NCI-H2107 (cell line): Measurements from ENCODE around the gene ENAM.

Experiments used
- DNase-seq: peaks from one replicate; lab custom pipeline; 2025; lab: John Stamatoyannopoulos, UW

ENAM gene, protein sequence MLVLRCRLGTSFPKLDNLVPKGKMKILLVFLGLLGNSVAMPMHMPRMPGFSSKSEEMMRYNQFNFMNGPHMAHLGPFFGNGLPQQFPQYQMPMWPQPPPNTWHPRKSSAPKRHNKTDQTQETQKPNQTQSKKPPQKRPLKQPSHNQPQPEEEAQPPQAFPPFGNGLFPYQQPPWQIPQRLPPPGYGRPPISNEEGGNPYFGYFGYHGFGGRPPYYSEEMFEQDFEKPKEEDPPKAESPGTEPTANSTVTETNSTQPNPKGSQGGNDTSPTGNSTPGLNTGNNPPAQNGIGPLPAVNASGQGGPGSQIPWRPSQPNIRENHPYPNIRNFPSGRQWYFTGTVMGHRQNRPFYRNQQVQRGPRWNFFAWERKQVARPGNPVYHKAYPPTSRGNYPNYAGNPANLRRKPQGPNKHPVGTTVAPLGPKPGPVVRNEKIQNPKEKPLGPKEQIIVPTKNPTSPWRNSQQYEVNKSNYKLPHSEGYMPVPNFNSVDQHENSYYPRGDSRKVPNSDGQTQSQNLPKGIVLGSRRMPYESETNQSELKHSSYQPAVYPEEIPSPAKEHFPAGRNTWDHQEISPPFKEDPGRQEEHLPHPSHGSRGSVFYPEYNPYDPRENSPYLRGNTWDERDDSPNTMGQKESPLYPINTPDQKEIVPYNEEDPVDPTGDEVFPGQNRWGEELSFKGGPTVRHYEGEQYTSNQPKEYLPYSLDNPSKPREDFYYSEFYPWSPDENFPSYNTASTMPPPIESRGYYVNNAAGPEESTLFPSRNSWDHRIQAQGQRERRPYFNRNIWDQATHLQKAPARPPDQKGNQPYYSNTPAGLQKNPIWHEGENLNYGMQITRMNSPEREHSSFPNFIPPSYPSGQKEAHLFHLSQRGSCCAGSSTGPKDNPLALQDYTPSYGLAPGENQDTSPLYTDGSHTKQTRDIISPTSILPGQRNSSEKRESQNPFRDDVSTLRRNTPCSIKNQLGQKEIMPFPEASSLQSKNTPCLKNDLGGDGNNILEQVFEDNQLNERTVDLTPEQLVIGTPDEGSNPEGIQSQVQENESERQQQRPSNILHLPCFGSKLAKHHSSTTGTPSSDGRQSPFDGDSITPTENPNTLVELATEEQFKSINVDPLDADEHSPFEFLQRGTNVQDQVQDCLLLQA

DNA sequence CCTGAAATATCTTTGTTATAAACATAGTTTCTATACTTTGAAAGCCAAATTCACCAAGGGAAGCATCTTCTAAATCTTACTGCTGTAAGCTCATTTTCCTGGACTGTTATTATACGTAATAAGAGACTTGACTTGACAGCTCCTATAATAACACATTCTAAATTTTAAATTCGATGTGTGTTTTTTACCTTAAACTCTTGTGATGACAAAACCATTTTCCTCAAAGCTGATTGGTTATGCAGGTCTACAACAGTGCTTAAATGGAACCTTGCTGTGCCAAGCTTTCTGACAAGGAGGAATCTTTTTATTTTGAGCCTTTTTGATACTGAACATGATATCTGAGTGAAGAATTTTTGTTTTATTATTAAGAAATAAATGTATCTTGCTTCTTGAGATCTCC, at the start of gene ENAM:
TSS of gene ENAM (plus strand) at position 301 of the 400 bp plus-strand sequence. CDS start 757 bp downstream, outside the sequence.
- no peak for DNase-seq

DNA sequence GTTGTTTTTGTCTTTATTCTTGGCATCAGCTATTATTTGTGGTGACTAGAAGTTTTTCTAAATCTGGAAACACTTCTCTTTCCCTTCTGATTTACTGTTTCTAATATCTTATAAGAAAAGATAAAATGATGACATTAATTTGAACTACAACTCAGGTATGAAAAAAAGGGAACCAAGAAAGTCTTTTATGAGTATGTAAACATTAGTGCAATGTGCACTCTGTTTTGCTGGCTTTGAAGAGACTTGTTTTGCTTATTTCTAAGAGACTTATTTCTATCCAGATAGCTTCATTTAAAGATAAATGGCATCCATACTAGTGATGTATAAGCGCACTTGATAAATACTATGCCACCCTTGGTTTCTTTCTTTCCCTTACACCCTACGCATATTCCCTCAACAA, 46.6 kb upstream of the ENAM start:
- no peak for DNase-seq

DNA sequence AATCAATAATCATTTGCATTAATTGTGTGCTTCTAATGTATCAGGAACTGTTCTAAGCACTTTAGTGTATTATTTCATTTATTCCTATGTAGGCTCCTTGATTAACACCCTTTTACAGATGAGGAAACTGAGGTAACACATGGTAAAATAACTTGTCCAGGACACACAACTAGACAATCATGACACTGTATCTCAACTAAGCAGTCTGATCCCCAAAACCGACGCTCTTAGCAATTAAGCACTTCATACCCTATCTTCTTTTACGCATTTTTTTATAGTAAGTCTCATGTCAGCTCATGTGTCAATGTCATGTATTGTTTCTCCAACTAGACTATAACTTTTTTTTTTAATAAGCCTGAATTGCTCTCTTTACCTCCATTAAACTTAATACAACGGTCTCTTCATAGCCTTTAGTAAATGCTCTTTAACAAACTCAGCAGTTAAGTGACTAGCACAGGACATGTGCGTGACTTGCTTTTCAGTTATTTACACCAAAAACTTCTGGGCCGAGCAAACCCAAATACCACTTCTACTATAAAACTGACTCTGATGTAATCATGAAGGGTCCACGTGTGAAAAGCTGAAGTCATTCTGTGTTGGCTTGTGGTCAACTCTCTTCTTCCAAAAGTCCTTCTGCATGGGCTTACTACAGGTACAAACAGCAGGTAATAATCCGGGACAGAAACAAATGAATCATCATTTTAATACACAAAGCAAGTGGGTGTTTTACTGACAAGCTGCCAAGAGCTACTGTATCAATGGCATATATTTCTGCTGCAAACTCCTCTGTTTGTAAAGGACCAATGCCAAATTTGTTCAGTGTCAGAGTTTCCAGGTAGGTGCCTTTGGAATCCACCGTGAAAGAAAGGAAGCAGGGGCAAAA, 44.4 kb upstream of the ENAM start:
- peak; percentile 31 for DNase-seq

DNA sequence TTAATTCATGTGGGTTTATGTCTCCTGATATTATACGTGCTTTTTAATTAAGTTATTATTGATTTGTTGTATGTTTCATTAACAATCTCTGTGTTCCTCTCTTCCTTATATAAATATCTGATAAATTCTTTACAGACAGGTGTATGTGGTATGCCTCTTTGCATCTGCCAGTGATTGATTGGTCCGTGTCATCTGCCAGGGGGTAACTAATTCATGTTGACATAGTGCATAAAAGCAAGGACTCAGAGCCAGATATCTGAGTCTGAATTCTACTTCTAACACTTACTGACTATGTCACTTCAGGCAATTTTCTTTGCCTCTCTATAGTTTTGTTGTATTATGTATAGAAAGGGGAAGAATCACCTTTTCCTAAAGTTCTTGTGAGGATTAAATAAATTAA, 41.7 kb upstream of the ENAM start:
- no peak for DNase-seq

DNA sequence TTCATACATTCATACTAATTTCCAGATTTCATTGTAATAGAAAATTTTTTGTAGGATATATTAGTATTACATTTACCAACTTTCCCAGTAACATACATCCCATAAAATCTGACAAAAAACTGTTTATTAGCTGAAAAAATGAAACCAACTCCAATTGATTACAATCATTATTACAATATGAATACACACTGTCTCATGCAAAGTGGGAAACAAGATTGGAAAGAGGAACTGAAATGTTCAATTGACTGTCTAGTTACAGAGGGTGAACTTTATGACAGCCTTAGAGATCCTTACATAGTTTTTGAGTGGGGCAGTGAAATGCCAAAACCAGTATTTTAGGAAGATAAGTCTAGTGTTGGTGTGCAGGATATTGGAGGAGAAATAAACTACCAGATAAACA, 38.8 kb upstream of the ENAM start:
- no peak for DNase-seq

DNA sequence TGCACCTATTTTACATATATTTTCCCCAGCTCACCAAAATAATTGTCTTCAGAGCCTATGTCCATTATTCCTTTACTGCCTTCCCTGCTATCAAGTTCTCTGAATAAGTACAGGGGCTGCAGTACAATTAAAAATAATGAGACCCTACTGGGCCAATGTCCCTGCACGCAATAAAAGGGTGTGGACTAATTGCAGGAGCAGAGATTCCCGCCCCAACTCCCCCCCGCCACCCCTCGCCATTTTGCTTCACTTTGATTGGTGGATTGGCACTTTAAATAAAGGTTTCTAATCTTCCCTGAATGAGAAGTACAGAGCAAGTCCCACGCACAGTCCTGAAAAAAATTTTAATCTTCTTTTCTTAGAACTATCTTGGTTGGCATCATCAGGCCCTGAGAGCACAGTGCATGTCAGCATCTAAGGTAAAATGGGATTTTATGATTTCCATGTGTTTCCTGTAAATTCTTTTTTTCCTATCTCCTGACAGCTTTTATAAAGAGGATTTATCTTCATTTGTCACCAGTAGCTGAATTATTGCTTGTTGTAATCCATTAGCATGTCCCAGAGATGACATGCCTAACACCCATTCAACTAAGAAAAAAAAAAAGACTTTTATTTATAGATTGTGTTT, 36.5 kb upstream of the ENAM start, which contains the start of gene AMBN:
TSS of gene AMBN (plus strand) at position 302 of the 628 bp plus-strand sequence. CDS start at position 405, 103 bp downstream.
- DNase-seq: no peak

DNA sequence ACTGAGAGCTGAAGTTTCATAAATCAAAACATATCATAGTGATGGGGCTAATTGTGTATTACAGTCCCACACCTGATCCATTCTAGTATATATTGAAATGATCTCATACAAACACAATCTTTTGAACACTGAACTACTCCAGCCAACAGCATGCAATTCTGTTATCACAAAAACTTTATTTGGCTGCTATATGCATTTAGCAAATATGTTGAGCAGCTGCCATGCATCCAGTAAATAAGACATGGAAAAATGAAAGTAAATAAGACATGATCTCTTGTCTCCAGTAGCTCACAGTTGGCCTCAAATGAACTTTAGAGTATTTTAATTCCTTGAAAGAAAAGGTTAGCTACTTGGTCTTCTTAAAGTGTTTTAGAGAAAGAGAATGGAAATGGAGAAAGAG, 34.3 kb upstream of the ENAM start:
- no peak for DNase-seq

DNA sequence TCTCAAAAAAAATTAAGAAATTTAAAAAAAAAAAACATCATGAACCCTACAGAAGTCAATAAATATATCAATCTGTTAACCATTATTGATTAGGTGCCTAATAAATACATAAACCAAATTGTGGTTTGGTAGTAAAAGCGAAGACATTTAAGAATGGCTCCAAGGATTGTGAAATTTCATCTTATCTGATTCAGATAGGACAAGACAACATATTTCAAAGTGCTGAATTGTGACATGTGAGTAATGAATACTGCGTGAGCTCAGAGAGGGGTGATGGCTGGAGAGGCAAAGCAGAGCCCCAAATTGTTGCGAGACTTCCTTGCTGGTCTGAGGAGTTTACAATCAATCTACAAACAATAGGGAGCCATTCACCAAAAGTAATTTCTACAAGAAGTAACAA, 28.2 kb upstream of the ENAM start:
- no peak for DNase-seq

DNA sequence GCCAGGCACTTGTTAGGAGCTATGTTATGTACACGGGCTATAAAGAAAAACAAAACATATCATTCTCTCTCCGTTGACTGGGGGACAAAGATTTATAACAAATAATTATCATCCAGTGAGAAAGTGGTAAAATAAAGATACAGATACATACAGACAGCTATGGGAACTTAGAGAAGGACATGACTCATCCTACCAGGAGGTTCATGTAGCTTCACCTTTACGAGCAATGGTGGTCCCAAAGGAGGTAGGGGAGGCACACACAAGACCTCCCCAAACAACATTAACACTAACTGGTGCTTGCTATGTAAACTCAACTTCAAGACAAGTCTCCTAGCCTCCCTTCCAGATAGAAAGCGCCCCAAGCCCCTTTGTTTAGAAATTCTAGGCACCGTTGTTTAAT, 27.6 kb upstream of the ENAM start:
- DNase-seq: no peak

DNA sequence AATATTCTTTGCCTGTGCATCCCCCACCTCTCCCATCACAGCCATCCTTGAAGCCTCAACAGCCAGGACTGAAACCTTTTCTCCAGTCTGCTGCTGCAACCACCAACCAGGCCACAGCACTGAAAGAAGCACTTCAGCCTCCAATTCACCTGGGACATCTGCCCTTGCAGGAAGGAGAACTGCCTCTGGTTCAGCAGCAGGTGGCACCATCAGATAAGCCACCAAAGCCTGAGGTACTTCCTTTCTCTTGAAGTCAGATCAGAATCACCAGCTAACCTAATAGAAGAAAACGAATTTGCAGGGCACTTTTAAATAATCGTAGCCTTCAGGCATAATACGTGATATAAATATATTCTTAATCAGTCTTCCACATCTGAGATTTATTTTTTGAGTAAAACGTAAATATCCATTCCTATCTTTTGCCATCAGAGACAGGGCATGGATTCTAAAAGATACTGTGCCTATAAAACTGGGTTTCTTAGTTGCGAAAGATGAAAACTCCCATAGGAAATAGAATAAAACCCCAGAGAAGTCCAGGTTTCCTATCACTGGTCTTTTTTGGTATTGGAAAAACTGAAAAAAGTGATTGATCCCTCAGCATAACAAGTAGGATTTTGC, 27.0 kb upstream of the ENAM start:
- DNase-seq: peak; percentile 19

DNA sequence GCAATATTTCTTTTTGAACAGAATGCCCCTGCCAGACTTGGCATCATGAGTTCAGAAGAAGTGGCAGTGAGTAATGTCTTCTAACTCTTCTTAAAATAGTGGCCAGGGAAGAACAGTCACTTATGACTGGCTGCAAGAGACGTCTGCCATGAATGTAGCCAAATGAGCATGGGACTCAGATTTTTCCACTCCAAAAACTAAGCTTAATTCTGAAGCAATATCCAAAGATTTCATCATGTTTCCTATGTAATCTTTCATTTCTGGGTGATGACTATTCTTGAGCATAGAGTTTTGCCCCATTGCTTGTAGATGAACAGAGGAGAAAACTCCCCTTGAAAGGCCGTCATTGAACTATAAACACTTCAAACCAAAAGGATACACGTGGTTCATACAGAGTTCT, 24.7 kb upstream of the ENAM start:
- DNase-seq: no peak

DNA sequence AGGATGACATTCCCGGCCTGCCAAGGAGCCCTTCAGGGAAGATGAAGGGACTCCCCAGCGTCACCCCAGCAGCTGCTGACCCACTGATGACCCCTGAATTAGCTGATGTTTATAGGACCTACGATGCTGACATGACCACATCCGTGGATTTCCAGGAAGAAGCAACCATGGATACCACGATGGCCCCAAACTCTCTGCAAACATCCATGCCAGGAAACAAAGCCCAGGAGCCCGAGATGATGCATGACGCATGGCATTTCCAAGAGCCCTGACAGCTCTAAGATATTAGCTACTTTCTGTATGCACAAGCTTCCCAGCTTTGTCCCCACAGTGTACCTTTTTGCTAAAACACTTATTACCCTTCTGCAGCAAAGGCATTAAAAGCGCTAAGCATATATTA, 22.1 kb upstream of the ENAM start:
- no peak for DNase-seq

DNA sequence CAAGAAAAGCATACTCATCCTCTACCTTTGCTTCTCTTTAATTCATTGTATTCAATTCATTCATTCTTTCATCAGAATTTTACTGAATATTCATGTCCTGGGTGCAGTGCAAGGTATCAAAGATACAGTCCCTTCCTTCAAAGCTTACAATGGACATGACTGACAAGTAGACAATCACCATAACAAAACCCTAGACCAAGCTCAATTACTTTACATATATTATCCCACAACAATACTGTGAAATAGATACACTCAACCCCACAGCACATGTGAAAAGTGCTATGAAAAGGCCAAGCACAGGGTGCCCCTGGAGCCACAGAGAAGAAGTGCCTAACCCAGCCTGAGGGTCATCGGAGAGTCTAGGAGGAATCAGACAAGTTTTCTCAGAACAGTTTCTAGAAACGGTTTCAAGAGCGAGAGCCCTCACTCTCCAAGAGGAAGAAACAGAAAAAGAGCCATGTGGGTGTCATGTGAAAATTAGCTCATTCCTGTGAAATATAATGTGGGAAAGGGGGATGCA, 21.1 kb upstream of the ENAM start:
- DNase-seq: no peak

DNA sequence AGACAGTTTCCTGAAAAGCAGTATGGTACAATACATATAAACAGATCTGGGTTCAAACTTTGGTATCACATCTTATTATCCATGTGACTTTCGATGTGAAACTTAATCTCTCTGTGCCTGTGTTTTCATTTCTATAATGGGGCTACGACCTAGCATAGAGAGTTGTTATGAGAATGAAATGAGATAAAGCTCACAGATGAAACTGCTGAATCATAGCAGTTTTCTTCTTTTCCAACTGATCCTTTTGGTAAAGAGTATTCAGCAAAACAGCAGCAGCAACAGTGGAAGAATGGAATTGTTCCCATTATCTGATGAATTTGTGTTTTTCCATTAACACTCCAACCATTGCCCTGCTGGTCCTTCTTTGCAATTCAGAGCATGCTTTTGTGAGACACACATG, 20.2 kb upstream of the ENAM start:
- no peak for DNase-seq

DNA sequence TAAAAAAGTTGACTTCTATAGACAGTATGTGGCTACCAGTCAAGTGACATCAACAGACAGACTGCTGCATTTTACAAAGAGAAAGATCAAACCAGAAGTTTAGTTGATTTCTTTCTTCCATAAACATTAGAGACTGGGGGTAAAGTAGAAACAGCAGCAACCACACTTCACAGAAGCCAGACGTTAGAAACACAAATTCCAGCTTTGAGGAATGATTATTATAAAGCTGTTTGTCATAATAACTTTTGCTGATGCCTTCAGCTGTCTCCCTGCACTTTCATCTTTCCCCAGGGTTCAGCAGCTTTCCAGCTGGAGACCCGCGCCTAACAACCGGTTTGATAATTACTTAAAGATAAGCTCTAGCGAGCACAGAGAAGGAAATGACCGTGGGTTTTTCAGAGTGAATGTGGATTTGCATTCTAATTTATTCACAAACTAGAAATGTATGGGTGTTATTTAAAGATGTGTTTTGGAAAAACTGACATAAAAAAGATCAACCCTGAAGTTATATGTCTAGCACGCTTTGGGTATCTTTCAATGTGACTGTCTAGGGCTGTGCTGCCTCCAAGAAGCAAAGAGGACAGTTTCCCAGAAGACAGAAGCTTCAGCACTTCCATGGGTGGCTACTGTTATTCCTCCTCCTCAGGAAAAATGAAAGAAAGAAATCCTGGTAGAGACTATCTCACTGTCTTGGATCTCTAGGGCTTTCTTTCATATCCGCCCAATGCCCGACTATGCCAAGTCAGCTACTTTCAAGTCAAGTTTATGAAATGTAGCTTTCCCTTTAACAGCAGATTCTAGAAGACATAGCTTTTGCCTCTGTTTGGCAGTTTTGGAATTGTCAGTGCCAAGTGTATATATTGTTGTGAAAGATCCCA, 15.0 kb upstream of the ENAM start:
- DNase-seq: no peak

DNA sequence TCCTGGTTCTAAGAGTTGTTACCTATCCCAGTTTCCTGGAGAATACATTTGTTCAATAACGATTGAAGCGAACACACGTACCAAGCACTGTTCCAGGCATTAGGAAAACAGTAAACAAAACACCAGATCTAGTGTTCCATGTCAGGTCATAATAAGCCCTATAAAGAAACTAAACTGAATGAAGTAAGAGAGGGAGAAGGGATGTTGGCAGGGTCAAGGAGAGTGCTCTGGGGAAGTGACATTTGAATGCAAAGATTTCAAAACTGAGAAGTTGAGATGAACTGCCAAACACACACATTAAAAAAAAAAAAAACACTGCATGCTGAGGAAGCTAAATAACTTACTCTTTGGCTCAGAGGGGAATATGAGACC, 14.4 kb upstream of the ENAM start:
- DNase-seq: no peak

DNA sequence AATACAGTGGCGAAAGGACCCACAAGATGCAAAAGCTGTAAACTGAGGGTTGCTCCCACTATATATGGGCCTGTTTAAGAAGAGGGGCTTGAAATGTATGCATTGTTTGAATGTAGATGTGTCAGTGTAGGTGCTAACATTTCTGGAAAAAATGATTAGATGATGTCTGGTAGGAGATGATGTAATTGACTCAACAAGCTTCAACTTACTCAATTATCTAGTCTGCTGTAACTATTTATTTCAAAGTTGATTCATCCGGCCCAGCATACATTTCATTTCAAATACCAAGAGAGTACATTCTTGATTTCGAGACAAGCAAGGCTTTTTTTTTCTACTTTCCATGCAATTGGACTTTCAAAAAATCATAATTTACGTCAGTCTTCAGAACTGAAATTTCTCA, 9.3 kb upstream of the ENAM start:
- no peak for DNase-seq

DNA sequence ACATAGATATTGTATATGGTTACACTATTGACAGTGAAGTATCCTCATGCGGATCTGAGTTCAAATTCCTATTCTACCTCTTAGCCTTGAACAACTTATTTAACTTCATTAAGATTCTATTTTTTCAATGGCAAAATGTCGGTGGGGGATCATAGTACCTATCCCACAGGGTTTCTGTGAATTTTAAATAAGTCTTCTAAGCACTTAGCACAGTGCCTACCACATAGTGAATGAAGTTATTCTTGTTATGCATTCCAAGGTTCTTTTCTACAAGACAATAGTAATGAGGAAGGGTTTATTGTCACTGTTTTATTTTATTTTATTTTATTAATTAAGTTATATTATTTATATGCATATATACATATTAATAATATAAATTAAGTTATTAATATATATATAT, 8.8 kb upstream of the ENAM start:
- no peak for DNase-seq

DNA sequence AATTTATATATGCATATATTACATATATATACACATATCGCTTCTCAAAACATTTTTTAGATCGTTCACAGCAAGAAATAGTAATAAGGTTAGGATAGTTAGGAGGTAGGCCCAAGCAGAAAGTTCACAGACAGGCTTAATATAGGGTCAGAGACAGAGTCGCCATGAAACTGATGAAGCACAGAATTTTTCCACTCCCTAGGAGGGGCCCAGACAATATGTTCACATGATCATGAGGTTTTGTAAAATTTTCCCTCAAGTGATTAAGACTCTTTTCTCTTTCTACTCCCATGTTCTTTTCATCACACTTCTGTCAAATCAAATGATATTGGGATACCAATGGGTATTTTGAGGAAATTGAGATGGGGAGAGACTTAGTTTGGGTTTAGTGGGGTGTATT, 5.2 kb upstream of the ENAM start:
- no peak for DNase-seq
